Stomach (tissue), 19 donors: Measurements from ENCODE around the gene CCDC85A. TPM values are rescaled to one million over a fixed set of nuclear protein-coding genes. Genes with fewer than 3 reads are reported as not detected.
"Not testable (repeated sequence)": the region's sequence is repeated elsewhere in the genome, so short reads cannot be mapped to it uniquely, and the experiment has no call there.

ENCODE experiments used
- DNase-seq, 2 donors: peaks; one replicate each; pipeline versions ENCODE4 v3.0.0 to v3.0.0-alpha.2; 2013 to 2019
- H3K27ac ChIP-seq, 5 donors: fragments of 200-600 bp in 4 of 5; sonication (generic) in 4 of 5; one replicate each; pipeline ENCODE4 v1.5.1; 2013 to 2019; ENCODE audit warnings: mild to moderate bottlenecking in 1 of 5, moderate library complexity in 1 of 5
- H3K27me3 ChIP-seq, 3 donors: fragments of 200-600 bp; sonication (generic); one replicate each; pipeline ENCODE4 v1.5.1; 2017 to 2019; ENCODE audit warnings: mixed run types in 1 of 3
- H3K36me3 ChIP-seq, 4 donors: fragments of 200-600 bp; sonication (generic); 1 replicate in 3 of 4; 2 replicates in 1 of 4; pipeline ENCODE4 v1.5.1; 2016 to 2019
- H3K4me1 ChIP-seq, 4 donors: fragments of 200-600 bp; sonication (generic); one replicate each; pipeline ENCODE4 v1.5.1; 2016 to 2019
- H3K4me3 ChIP-seq, 4 donors: fragments of 200-600 bp; sonication (generic) in 3 of 4; one replicate each; pipeline ENCODE4 v1.5.1; 2016 to 2019; ENCODE audit warnings: mild to moderate bottlenecking in 1 of 4
- H3K9me3 ChIP-seq, 4 donors: fragments of 200-600 bp; sonication (generic); one replicate each; pipeline ENCODE4 v1.5.1; 2016 to 2019
- CTCF ChIP-seq, 7 experiments: fragments of 450-650 bp in 4 of 7; fragments of 200-600 bp in 3 of 7; sonication (generic) in 3 of 7; IDR thresholded peaks; one replicate each; pipeline ENCODE4 v1.5.1; 2016 to 2019; ENCODE audit warnings: antibody characterized with exemption in 7 of 7, control low read depth in 2 of 7, mild to moderate bottlenecking in 1 of 7
- EP300 ChIP-seq: sonication (generic); formaldehyde crosslinking; IDR thresholded peaks from one replicate; pipeline ENCODE4 v1.6.1; 2017; ENCODE audit warnings: antibody characterized with exemption
- POLR2A ChIP-seq, 4 donors: fragments of 450-650 bp; IDR thresholded peaks; one replicate each; pipeline ENCODE4 v1.6.1; 2016; ENCODE audit warnings: antibody characterized with exemption in 4 of 4, control low read depth in 2 of 4, mild to moderate bottlenecking in 1 of 4, moderate library complexity in 1 of 4
- POLR2AphosphoS5 ChIP-seq, 3 donors: sonication (generic); formaldehyde crosslinking; IDR thresholded peaks; one replicate each; pipeline ENCODE4 v1.6.1; 2016; ENCODE audit warnings: antibody characterized with exemption in 3 of 3
- WGBS, 5 donors: extraction: QIAGEN DNeasy Blood & Tissue Kit in 3 of 5; methylation state at CpG; one replicate each; pipeline versions ENCODE4 v1.1.5 to v1.1.7; 2013 to 2018; 5-methylcytosine and 5-hydroxymethylcytosine counted together
- intact Hi-C: fragments of 100-400 bp; cut with DNase I; formaldehyde crosslinking; loops from one replicate; pipeline ENCODE4 v1.15.1; 2023; ENCODE audit warnings: low total_unique reads
- long read RNA-seq, 10 donors: transcript quantifications; one replicate each; lab custom pipeline, GENCODE V29; 2026
- polyA plus RNA-seq, 3 donors: library from polyadenylated mRNA; stranded (reverse); fragments of 200-250 nt; gene quantifications; one replicate each; pipeline ENCODE4 v1.2.3, GENCODE V29; 2013
- total RNA-seq, 5 donors: library from RNA; depleted of rRNA; stranded (reverse); fragments of >200 nt; gene quantifications; one replicate each; pipeline versions ENCODE4 v1.1.0 to v1.2.3, GENCODE V29; 2014 to 2016
- donor health status: healthy with polysubstance abuse.
- donor health status: Bipolar disorder and iron deficiency.
- donor health status: healthy.

Gene CCDC85A
- total RNA-seq (1 to 10 TPM in 4 of 5 donors, under 1 TPM in 1; 0.89 to 6.4 (median 3.7) TPM), polyA plus RNA-seq (under 1 TPM in 2 of 3 donors, not detected in 1; 0.10 to 0.19 TPM)
- long read RNA-seq, donor 1 = 0 reads
- long read RNA-seq, donor 2 = 0 reads
- long read RNA-seq, donor 3 = 0 reads
- long read RNA-seq, donor 4 = 0 reads
- long read RNA-seq, donor 5 = 0 reads
- long read RNA-seq, donor 6 = 0 reads
- long read RNA-seq, donor 7 = 0 reads
- long read RNA-seq, donor 8 = 0 reads
- long read RNA-seq, donor 9 = 0 reads
- long read RNA-seq, donor 10 = 0 reads

GRCh38 chr2:56183643-56184499, at the start of gene CCDC85A:
Gene CCDC85A (plus strand): TSS chr2:56183990. CDS start chr2:56184625, 635 bp downstream.
- peak; percentile 86 to 95 for DNase-seq
- peaks cover 0 to 84% (median 27%) of the 10 kb centered on the region in 3 donors for H3K27me3 ChIP-seq
- WGBS, 5 donors = 0 to 1% (median 1%) methylated on average over 35 to 85 of the region's 86 CpGs
- peaks cover 22 to 28% (median 26%) of the 10 kb centered on the region in 4 donors for H3K4me1 ChIP-seq
- no peak for TF ChIP-seq EP300
- TF ChIP-seq CTCF (IDR thresholded peaks at IDR 0.05) = peak in 5 of 7 experiments; percentile 68 to 87 (median 81)
- TF ChIP-seq POLR2AphosphoS5 (IDR thresholded peaks at IDR 0.05) = peak in 1 of 3 donors; percentile 5
- peak within 1 kb of the TSS; percentile 15 to 60 (median 37) for H3K27ac ChIP-seq
- intact Hi-C loops = loop anchor here (5.0 to 10.0 kb wide), 2 partner anchors 571 to 1333 kb away; no protein-coding TSS in a partner anchor
- H3K4me3 ChIP-seq = peak within 1 kb of the TSS; percentile 59 to 84 (median 68)
- no peaks in the 10 kb centered on the region for H3K36me3 ChIP-seq
- no peaks in the 10 kb centered on the region for H3K9me3 ChIP-seq

GRCh38 chr2:56134861-56135260, 48.9 kb upstream of the CCDC85A start:
- Histone ChIP-seq H3K27me3 (no peaks in the 10 kb centered on the region), H3K36me3 (no peaks in the 10 kb centered on the region), H3K27ac (no peak overlapping the region), H3K4me1 (no peaks in the 10 kb centered on the region), H3K9me3 (no peaks in the 10 kb centered on the region), H3K4me3 (no peak overlapping the region)
- TF ChIP-seq EP300 (no peak), POLR2A (IDR thresholded peaks at IDR 0.05) (no peak), POLR2AphosphoS5 (IDR thresholded peaks at IDR 0.05) (no peak), CTCF (IDR thresholded peaks at IDR 0.05) (no peak)
- 53 to 73% (median 58%) methylated on average over 4 of the region's 4 CpGs for WGBS, 5 donors
- intact Hi-C loops = loop anchor here (10.0 kb wide), 1 partner anchor 420 kb away; no protein-coding TSS in a partner anchor
- no peak for DNase-seq

- H3K9me3 ChIP-seq, H3K4me3 ChIP-seq, intact Hi-C loops, DNase-seq, H3K27me3 ChIP-seq, H3K36me3 ChIP-seq, H3K4me1 ChIP-seq, H3K27ac ChIP-seq: not testable (repeated sequence)
- WGBS, 5 donors = 53 to 82% (median 71%) methylated on average over 5 to 15 of the region's 15 CpGs
Observed at GRCh38 chr2:56142497-56143061, 41.2 kb upstream of the CCDC85A start.

GRCh38 chr2:56147907-56148306, 35.9 kb upstream of the CCDC85A start:
- DNase-seq = no peak
- Histone ChIP-seq H3K4me1 (no peaks in the 10 kb centered on the region), H3K9me3 (no peaks in the 10 kb centered on the region), H3K4me3 (no peak overlapping the region), H3K36me3 (no peaks in the 10 kb centered on the region), H3K27me3 (no peaks in the 10 kb centered on the region), H3K27ac (no peak overlapping the region)
- intact Hi-C loops = no loop called here
- WGBS, 5 donors = 75 to 95% (median 83%) methylated on average over 2 of the region's 2 CpGs
- TF ChIP-seq CTCF (IDR thresholded peaks at IDR 0.05) (no peak), POLR2AphosphoS5 (IDR thresholded peaks at IDR 0.05) (no peak), POLR2A (IDR thresholded peaks at IDR 0.05) (no peak), EP300 (no peak)
